Type B pancreatic cell (in vitro differentiated cells): ENCODE results near the gene BPHL. TPM values are rescaled to one million over a fixed set of nuclear protein-coding genes. Genes with fewer than 3 reads are reported as not detected.

ENCODE experiments used
- DNase-seq: peaks from one replicate; pipeline ENCODE4 v3.0.0; 2021; ENCODE audit warnings: mixed read lengths; ENCODE audit not compliant: unreplicated experiment; ENCODE audit errors: extremely low spot score
- H3K27ac Mint-ChIP-seq: 2 replicates; pipeline ENCODE4 v1.8.0; 2021; ENCODE audit warnings: mild to moderate bottlenecking, mixed read lengths
- H3K27me3 Mint-ChIP-seq: 2 replicates; pipeline ENCODE4 v1.8.0; 2021; ENCODE audit warnings: mixed read lengths
- H3K36me3 Mint-ChIP-seq: 2 replicates; pipeline ENCODE4 v1.8.0; 2021; ENCODE audit warnings: mixed read lengths
- H3K4me1 Mint-ChIP-seq: one replicate; pipeline ENCODE4 v1.8.0; 2021; ENCODE audit warnings: mixed read lengths; ENCODE audit not compliant: unreplicated experiment
- H3K4me3 Mint-ChIP-seq: 2 replicates; pipeline ENCODE4 v1.8.0; 2021; ENCODE audit warnings: mild to moderate bottlenecking, mixed read lengths
- H3K9me3 Mint-ChIP-seq: 2 replicates; pipeline ENCODE4 v1.8.0; 2021; ENCODE audit warnings: mixed read lengths
- total RNA-seq: library from RNA; stranded (reverse); gene quantifications from 2 replicates; pipeline ENCODE4 v1.2.1, GENCODE V29; 2021; ENCODE audit warnings: low replicate concordance
- TF ChIP-seq, protein P1 (sequence below): fragments of 200-600 bp; sonication (generic); conservative IDR thresholded peaks from 2 replicates; pipeline ENCODE4 v1.5.0; 2021; ENCODE audit warnings: antibody characterized with exemption, mild to moderate bottlenecking

The BPHL gene
- total RNA-seq, 1 donor from 2014 or later = 56.2 TPM

DNA sequence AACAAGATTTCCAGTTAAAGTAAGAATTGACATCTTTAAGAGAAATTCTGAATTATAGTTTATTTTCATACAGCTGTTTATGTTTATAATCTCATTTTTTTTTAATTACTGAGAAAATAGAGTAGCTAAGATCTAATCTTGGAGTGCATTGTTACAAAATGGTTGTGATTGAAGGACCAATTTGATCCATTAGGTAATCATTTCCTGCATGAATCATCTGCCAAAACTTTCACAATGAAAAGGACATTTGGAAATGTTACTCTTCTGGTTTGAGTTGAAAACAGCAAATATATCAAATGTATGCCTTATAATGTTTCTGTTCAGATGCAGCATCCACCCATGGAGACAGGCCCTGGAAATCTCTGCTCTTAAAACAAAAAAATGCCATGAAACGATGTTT is 19.8 kb downstream of the BPHL start:
- no peak for DNase-seq
- H3K27ac Mint-ChIP-seq = no peak overlapping the region
- no peak overlapping the region for H3K4me3 Mint-ChIP-seq
- H3K4me1 Mint-ChIP-seq = no peaks in the 10 kb centered on the region
- no peaks in the 10 kb centered on the region for H3K27me3 Mint-ChIP-seq
- H3K9me3 Mint-ChIP-seq = no peaks in the 10 kb centered on the region
- H3K36me3 Mint-ChIP-seq = peaks cover 35% of the 10 kb centered on the region
- TF ChIP-seq, protein P1, sequence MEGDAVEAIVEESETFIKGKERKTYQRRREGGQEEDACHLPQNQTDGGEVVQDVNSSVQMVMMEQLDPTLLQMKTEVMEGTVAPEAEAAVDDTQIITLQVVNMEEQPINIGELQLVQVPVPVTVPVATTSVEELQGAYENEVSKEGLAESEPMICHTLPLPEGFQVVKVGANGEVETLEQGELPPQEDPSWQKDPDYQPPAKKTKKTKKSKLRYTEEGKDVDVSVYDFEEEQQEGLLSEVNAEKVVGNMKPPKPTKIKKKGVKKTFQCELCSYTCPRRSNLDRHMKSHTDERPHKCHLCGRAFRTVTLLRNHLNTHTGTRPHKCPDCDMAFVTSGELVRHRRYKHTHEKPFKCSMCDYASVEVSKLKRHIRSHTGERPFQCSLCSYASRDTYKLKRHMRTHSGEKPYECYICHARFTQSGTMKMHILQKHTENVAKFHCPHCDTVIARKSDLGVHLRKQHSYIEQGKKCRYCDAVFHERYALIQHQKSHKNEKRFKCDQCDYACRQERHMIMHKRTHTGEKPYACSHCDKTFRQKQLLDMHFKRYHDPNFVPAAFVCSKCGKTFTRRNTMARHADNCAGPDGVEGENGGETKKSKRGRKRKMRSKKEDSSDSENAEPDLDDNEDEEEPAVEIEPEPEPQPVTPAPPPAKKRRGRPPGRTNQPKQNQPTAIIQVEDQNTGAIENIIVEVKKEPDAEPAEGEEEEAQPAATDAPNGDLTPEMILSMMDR = no peak

- DNase-seq = no peak
- H3K27me3 Mint-ChIP-seq = no peaks in the 10 kb centered on the region
- no peak overlapping the region for H3K4me3 Mint-ChIP-seq
- no peaks in the 10 kb centered on the region for H3K9me3 Mint-ChIP-seq
- peaks cover 30% of the 10 kb centered on the region for H3K36me3 Mint-ChIP-seq
- H3K4me1 Mint-ChIP-seq = no peaks in the 10 kb centered on the region
- peak overlapping the region; percentile 67 for H3K27ac Mint-ChIP-seq
- TF ChIP-seq, protein P1 = no peak
Measured at GRCh38 chr6:3139090-3139903, 20.8 kb downstream of the BPHL start.

DNA sequence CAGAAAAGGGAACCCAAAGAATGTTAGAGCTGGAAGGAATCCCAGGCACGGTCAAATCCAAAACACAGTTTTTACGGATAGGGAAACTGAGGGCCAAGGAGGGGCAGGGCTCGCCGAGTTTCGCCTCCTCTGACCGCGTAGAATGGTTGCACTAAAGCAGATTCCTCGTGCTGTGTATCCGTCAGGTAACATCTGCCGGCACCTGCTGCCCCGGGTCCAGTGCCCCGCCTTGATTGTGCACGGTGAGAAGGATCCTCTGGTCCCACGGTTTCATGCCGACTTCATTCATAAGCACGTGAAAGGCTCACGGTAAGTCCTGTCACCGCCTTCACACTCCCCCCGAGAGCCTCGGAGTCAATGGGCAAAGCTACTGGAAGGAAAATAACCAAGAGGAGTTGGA is 21.7 kb downstream of the BPHL start:
- H3K36me3 Mint-ChIP-seq = peaks cover 34% of the 10 kb centered on the region
- no peak for DNase-seq
- H3K27ac Mint-ChIP-seq = no peak overlapping the region
- no peaks in the 10 kb centered on the region for H3K27me3 Mint-ChIP-seq
- H3K4me3 Mint-ChIP-seq = no peak overlapping the region
- H3K4me1 Mint-ChIP-seq = no peaks in the 10 kb centered on the region
- TF ChIP-seq, protein P1 = no peak
- no peaks in the 10 kb centered on the region for H3K9me3 Mint-ChIP-seq

DNA sequence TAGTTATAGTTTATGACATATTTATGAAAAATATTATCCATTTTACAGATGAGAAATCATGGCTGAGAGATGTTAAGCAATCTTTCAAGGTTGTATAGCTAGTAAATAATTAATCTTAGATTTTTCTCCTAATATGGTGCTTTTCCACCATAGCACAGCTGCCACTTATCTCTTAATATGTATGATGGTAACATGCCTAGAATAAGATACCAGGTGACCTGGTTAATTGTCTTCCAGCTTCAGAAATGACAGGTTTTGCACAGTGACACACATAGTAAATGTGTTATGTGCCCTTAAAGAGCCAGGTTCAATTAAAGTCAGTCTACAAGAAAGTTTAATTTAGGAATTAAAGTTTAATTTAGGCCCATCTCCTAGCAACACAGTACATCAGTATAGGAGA is 24.0 kb downstream of the BPHL start:
- TF ChIP-seq, protein P1 = no peak
- no peak overlapping the region for H3K4me3 Mint-ChIP-seq

GRCh38 chr6:3143158-3143557 is 24.6 kb downstream of the BPHL start:
- H3K9me3 Mint-ChIP-seq = no peaks in the 10 kb centered on the region
- H3K36me3 Mint-ChIP-seq = peaks cover 33% of the 10 kb centered on the region
- TF ChIP-seq, protein P1 = no peak
- no peak overlapping the region for H3K27ac Mint-ChIP-seq
- no peak overlapping the region for H3K4me3 Mint-ChIP-seq
- no peaks in the 10 kb centered on the region for H3K27me3 Mint-ChIP-seq
- no peak for DNase-seq
- no peaks in the 10 kb centered on the region for H3K4me1 Mint-ChIP-seq

More for the DNA sequence above, 24.0 kb downstream of the BPHL start:
- H3K36me3 Mint-ChIP-seq = peaks cover 35% of the 10 kb centered on the region
- H3K27me3 Mint-ChIP-seq = no peaks in the 10 kb centered on the region
- H3K4me1 Mint-ChIP-seq = no peaks in the 10 kb centered on the region
- no peaks in the 10 kb centered on the region for H3K9me3 Mint-ChIP-seq
- no peak for DNase-seq
- no peak overlapping the region for H3K27ac Mint-ChIP-seq
